MM.1S (cell line): ENCODE measurements around the gene GIMAP4.

Source experiments
- CTCF ChIP-seq: fragments of 300-600 bp; sonication (generic); IDR thresholded peaks from 2 replicates; pipeline ENCODE4 v1.5.1; 2016; ENCODE audit warnings: antibody characterized with exemption, low read length, mixed read lengths
- EZH2phosphoT487 ChIP-seq: fragments of 300-600 bp; sonication (generic); IDR thresholded peaks from 2 replicates; pipeline ENCODE4 v1.6.1; 2018; ENCODE audit warnings: antibody characterized with exemption, low read length

GRCh38 chr7:150621376-150621775 is 54.2 kb downstream of the GIMAP4 start:
- TF ChIP-seq CTCF (no peak), EZH2phosphoT487 (no peak)
